ENCODE data around the gene PKN2.

DNA sequence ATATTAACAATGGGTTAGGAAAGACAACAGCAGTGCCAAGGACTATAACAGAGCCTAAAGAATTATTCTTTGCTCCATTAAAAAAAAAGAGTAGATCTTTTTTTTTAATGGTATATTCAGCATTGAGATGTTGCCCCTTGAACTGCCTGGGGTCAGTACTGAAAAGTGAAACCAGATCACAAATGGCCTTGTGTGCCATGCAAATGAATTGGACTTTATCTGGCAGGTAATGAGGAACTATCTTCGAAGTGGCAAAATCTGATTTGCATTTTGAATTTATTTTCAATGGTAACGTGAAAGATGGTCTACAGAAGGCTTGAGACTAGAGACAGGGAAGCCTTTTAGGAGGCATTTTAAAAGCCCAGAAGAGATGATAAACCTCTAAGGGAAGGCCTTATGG, 21.4 kb upstream of the PKN2 start:
- TF ChIP-seq, protein P1, sequence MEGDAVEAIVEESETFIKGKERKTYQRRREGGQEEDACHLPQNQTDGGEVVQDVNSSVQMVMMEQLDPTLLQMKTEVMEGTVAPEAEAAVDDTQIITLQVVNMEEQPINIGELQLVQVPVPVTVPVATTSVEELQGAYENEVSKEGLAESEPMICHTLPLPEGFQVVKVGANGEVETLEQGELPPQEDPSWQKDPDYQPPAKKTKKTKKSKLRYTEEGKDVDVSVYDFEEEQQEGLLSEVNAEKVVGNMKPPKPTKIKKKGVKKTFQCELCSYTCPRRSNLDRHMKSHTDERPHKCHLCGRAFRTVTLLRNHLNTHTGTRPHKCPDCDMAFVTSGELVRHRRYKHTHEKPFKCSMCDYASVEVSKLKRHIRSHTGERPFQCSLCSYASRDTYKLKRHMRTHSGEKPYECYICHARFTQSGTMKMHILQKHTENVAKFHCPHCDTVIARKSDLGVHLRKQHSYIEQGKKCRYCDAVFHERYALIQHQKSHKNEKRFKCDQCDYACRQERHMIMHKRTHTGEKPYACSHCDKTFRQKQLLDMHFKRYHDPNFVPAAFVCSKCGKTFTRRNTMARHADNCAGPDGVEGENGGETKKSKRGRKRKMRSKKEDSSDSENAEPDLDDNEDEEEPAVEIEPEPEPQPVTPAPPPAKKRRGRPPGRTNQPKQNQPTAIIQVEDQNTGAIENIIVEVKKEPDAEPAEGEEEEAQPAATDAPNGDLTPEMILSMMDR (IDR thresholded peaks at IDR 0.05 in 8 of 11, conservative IDR thresholded peaks at IDR 0.05 in 3 of 11) = no peak
- TF ChIP-seq POLR2A (IDR thresholded peaks at IDR 0.05) (no peak), POLR2AphosphoS5 (IDR thresholded peaks at IDR 0.05) (no peak)
